ENCODE measurements around the gene GRIN3B.
A peak's percentile ranks its signal among the peaks of the same experiment; 100 is the strongest.

Gene GRIN3B, protein sequence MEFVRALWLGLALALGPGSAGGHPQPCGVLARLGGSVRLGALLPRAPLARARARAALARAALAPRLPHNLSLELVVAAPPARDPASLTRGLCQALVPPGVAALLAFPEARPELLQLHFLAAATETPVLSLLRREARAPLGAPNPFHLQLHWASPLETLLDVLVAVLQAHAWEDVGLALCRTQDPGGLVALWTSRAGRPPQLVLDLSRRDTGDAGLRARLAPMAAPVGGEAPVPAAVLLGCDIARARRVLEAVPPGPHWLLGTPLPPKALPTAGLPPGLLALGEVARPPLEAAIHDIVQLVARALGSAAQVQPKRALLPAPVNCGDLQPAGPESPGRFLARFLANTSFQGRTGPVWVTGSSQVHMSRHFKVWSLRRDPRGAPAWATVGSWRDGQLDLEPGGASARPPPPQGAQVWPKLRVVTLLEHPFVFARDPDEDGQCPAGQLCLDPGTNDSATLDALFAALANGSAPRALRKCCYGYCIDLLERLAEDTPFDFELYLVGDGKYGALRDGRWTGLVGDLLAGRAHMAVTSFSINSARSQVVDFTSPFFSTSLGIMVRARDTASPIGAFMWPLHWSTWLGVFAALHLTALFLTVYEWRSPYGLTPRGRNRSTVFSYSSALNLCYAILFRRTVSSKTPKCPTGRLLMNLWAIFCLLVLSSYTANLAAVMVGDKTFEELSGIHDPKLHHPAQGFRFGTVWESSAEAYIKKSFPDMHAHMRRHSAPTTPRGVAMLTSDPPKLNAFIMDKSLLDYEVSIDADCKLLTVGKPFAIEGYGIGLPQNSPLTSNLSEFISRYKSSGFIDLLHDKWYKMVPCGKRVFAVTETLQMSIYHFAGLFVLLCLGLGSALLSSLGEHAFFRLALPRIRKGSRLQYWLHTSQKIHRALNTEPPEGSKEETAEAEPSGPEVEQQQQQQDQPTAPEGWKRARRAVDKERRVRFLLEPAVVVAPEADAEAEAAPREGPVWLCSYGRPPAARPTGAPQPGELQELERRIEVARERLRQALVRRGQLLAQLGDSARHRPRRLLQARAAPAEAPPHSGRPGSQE

DNA sequence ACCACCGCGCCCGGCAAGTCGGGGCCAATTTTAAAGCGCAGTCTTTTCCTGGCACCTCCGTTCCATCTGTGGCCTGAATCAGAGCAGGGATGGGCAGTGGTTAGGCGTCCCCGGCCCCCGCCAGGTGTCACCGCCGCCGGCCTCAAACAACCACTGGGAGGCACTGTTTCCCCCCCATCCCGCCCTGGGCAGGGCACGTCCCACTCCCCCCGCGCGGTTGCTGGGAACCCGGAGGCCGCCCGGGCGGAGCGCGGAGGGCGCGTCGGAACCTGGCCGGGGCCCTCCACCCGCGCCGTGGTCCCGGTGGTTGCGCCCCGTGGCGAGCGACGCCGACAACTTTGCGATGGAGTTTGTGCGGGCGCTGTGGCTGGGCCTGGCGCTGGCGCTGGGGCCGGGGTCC is at the start of gene GRIN3B:
GRIN3B (plus strand) TSS at position 325 of the 400 bp plus-strand sequence; CDS start at position 344, 19 bp downstream.
- TF ChIP-seq, protein P1, sequence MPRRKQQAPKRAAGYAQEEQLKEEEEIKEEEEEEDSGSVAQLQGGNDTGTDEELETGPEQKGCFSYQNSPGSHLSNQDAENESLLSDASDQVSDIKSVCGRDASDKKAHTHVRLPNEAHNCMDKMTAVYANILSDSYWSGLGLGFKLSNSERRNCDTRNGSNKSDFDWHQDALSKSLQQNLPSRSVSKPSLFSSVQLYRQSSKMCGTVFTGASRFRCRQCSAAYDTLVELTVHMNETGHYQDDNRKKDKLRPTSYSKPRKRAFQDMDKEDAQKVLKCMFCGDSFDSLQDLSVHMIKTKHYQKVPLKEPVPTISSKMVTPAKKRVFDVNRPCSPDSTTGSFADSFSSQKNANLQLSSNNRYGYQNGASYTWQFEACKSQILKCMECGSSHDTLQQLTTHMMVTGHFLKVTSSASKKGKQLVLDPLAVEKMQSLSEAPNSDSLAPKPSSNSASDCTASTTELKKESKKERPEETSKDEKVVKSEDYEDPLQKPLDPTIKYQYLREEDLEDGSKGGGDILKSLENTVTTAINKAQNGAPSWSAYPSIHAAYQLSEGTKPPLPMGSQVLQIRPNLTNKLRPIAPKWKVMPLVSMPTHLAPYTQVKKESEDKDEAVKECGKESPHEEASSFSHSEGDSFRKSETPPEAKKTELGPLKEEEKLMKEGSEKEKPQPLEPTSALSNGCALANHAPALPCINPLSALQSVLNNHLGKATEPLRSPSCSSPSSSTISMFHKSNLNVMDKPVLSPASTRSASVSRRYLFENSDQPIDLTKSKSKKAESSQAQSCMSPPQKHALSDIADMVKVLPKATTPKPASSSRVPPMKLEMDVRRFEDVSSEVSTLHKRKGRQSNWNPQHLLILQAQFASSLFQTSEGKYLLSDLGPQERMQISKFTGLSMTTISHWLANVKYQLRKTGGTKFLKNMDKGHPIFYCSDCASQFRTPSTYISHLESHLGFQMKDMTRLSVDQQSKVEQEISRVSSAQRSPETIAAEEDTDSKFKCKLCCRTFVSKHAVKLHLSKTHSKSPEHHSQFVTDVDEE (CRISPR knock-in tag; IDR thresholded peaks at IDR 0.05), result no peak
- TF ChIP-seq, protein P2, sequence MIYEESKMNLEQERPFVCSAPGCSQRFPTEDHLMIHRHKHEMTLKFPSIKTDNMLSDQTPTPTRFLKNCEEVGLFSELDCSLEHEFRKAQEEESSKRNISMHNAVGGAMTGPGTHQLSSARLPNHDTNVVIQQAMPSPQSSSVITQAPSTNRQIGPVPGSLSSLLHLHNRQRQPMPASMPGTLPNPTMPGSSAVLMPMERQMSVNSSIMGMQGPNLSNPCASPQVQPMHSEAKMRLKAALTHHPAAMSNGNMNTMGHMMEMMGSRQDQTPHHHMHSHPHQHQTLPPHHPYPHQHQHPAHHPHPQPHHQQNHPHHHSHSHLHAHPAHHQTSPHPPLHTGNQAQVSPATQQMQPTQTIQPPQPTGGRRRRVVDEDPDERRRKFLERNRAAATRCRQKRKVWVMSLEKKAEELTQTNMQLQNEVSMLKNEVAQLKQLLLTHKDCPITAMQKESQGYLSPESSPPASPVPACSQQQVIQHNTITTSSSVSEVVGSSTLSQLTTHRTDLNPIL (CRISPR knock-in tag; IDR thresholded peaks at IDR 0.05; ENCODE audit: low read depth), result no peak
- TF ChIP-seq, protein P3, sequence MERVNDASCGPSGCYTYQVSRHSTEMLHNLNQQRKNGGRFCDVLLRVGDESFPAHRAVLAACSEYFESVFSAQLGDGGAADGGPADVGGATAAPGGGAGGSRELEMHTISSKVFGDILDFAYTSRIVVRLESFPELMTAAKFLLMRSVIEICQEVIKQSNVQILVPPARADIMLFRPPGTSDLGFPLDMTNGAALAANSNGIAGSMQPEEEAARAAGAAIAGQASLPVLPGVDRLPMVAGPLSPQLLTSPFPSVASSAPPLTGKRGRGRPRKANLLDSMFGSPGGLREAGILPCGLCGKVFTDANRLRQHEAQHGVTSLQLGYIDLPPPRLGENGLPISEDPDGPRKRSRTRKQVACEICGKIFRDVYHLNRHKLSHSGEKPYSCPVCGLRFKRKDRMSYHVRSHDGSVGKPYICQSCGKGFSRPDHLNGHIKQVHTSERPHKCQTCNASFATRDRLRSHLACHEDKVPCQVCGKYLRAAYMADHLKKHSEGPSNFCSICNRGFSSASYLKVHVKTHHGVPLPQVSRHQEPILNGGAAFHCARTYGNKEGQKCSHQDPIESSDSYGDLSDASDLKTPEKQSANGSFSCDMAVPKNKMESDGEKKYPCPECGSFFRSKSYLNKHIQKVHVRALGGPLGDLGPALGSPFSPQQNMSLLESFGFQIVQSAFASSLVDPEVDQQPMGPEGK (CRISPR knock-in tag; IDR thresholded peaks at IDR 0.05; ENCODE audit: borderline replicate concordance), result no peak
- TF ChIP-seq ZNF70 (CRISPR knock-in tag; IDR thresholded peaks at IDR 0.05) (no peak), BACH2 (CRISPR knock-in tag; IDR thresholded peaks at IDR 0.05; ENCODE audit: borderline replicate concordance) (no peak), ZFP30 (CRISPR knock-in tag; IDR thresholded peaks at IDR 0.05) (no peak), SNAI2 (CRISPR knock-in tag; IDR thresholded peaks at IDR 0.05) (no peak)
- peak; percentile 9; the same call in 2 of the 3 replicates for ATAC-seq

DNA sequence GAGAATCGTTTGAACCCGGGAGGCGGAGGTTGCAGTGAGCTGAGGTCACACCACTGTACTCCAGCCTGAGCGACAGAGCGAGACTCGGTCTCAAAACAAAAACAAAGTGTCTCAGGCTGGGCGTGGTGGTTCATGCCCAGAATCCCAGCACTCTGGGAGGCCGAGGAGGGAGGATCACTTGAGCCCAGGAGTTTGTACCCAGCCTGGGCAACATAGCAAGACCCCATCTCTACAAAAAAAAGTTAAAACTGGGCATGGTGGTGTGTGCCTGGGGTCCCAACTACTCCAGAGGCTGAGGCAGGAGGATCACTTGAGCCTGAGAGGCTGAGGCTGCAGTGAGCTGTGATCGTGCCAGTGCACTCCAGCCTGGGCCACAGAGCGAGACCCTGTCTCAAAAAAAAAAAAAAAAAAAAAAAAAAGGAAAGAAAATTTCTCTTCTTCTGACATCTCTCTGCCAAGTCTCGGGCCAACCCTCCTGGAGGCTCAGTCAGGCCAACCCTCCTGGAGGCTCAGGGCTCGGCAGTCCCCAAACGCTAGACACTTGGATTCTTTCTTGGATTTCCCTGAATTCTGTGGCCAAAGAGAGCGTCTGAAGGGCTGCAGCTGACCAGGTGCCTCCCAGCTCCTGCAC is 48.1 kb upstream of the GRIN3B start:
- ATAC-seq, result no peak
- TF ChIP-seq PPARA (CRISPR knock-in tag; IDR thresholded peaks at IDR 0.05; ENCODE audit: borderline replicate concordance) (no peak), TCF4 (CRISPR knock-in tag; IDR thresholded peaks at IDR 0.05; ENCODE audit: borderline replicate concordance) (no peak), CSDC2 (CRISPR knock-in tag; IDR thresholded peaks at IDR 0.05) (no peak), OSR1 (CRISPR knock-in tag; IDR thresholded peaks at IDR 0.05) (no peak), ARNTL (CRISPR knock-in tag; IDR thresholded peaks at IDR 0.05; ENCODE audit: borderline replicate concordance, low read depth) (no peak)
- TF ChIP-seq, protein P1 (CRISPR knock-in tag; IDR thresholded peaks at IDR 0.05), result no peak
- TF ChIP-seq, protein P3 (CRISPR knock-in tag; IDR thresholded peaks at IDR 0.05; ENCODE audit: borderline replicate concordance), result no peak
- TF ChIP-seq, protein P2 (CRISPR knock-in tag; IDR thresholded peaks at IDR 0.05; ENCODE audit: low read depth), result no peak
